H1 (cell line): ENCODE data around the gene CD4. TPM values are rescaled to one million over a fixed set of nuclear protein-coding genes. Genes with fewer than 3 reads are reported as not detected.
A peak's percentile ranks its signal among the peaks of the same experiment; 100 is the strongest.

ENCODE experiments used
- CTCF ChIA-PET: fragments of 300-600 bp; sonication (Branson Sonifier 250); formaldehyde crosslinking; loops from one replicate; lab custom pipeline; 2021; ENCODE audit not compliant: partially characterized antibody; lab: Charles Lee
- POLR2A ChIA-PET: fragments of 300-600 bp; sonication (Branson Sonifier 250); formaldehyde crosslinking; loops from one replicate; lab custom pipeline; 2021; ENCODE audit warnings: inconsistent platforms; ENCODE audit not compliant: partially characterized antibody; lab: Charles Lee
- DNase-seq, 2 experiments: peaks; one replicate each; pipeline versions ENCODE4 v3.0.0 to v3.0.0-alpha.2; 2010 to 2022; ENCODE audit warnings: low spot score in 2 of 2, low read depth in 1 of 2, mixed read lengths in 1 of 2
- FAIRE-seq: peaks from 2 replicates; lab custom pipeline; 2011; peaks lifted over from hg19 to GRCh38; lab: Jason Lieb, UNC
- H2AFZ ChIP-seq: 2 replicates; pipeline ENCODE4 v1.8.1; 2012; ENCODE audit warnings: low read length, inconsistent platforms
- H2AK5ac ChIP-seq: 2 replicates; pipeline ENCODE4 v1.6.1; 2013; ENCODE audit warnings: low read depth, low read length
- H2BK120ac ChIP-seq: replicated peaks from 2 replicates; pipeline ENCODE3; 2013; ENCODE audit warnings: low read depth, low read length, inconsistent platforms
- H2BK12ac ChIP-seq: 2 replicates; pipeline ENCODE4 v1.6.1; 2013; ENCODE audit warnings: low read depth, low read length
- H2BK15ac ChIP-seq: 2 replicates; pipeline ENCODE4 v1.6.1; 2013; ENCODE audit warnings: low read length
- H2BK20ac ChIP-seq: 2 replicates; pipeline ENCODE4 v1.6.1; 2013; ENCODE audit warnings: low read length
- H2BK5ac ChIP-seq: 2 replicates; pipeline ENCODE4 v1.6.1; 2013; ENCODE audit warnings: low read depth, low read length
- H3K14ac ChIP-seq: 2 replicates; pipeline ENCODE4 v1.6.1; 2013; ENCODE audit warnings: inconsistent platforms; ENCODE audit not compliant: insufficient read length
- H3K18ac ChIP-seq: 2 replicates; pipeline ENCODE4 v1.6.1; 2013; ENCODE audit warnings: low read length; ENCODE audit errors: extremely low read depth
- H3K23ac ChIP-seq: 2 replicates; pipeline ENCODE4 v1.6.1; 2013; ENCODE audit warnings: inconsistent platforms; ENCODE audit not compliant: insufficient read length
- H3K23me2 ChIP-seq: 2 replicates; pipeline ENCODE4 v1.6.1; 2013; ENCODE audit warnings: low read depth, low read length
- H3K27ac ChIP-seq: 2 replicates; pipeline ENCODE4 v1.6.1; 2011; ENCODE audit warnings: low read depth, low read length, inconsistent platforms
- H3K27me3 ChIP-seq, 4 experiments: replicated peaks in 1 of 4; 1 replicate in 1 of 4; 2 replicates in 3 of 4; pipeline versions ENCODE4 v1.6.1 to v1.8.1; 2011 to 2013; ENCODE audit warnings: low read length in 3 of 4, mild to moderate bottlenecking in 3 of 4, inconsistent platforms in 2 of 4, mixed read lengths in 2 of 4, moderate library complexity in 1 of 4; ENCODE audit not compliant: control insufficient read depth in 3 of 4, insufficient read depth in 3 of 4; ENCODE audit errors: extremely low read depth in 1 of 4
- H3K36me3 ChIP-seq, 4 experiments: 2 replicates each; pipeline versions ENCODE4 v1.6.1 to v1.8.1; 2011 to 2013; ENCODE audit warnings: mild to moderate bottlenecking in 4 of 4, low read length in 3 of 4, moderate library complexity in 2 of 4, control low read depth in 1 of 4, inconsistent platforms in 1 of 4; ENCODE audit not compliant: insufficient read depth in 4 of 4, control insufficient read depth in 2 of 4
- H3K4ac ChIP-seq: replicated peaks from 2 replicates; pipeline ENCODE3; 2013; ENCODE audit warnings: low read length, low read depth, mixed read lengths, inconsistent platforms; ENCODE audit not compliant: insufficient read length
- H3K4me1 ChIP-seq, 4 experiments: replicated peaks in 1 of 4; 1 replicate in 1 of 4; 2 replicates in 3 of 4; pipeline versions ENCODE4 v1.6.1 to v1.8.1; 2011 to 2013; ENCODE audit warnings: low read length in 3 of 4, inconsistent platforms in 2 of 4, mixed read lengths in 1 of 4; ENCODE audit not compliant: insufficient read depth in 4 of 4, control insufficient read depth in 3 of 4
- H3K4me2 ChIP-seq, 2 experiments: 2 replicates each; pipeline versions ENCODE4 v1.6.1 to v1.8.1; 2011 to 2013; ENCODE audit warnings: low read depth in 2 of 2, low read length in 2 of 2, control low read depth in 1 of 2, inconsistent platforms in 1 of 2, mild to moderate bottlenecking in 1 of 2; ENCODE audit not compliant: insufficient read depth in 1 of 2
- H3K4me3 ChIP-seq, 4 experiments: fragments of 200-600, 300-600 bp in 1 of 4; sonication (generic), shearing (Covaris generic), sonication (Bioruptor Twin) in 1 of 4; 2 replicates each; pipeline versions ENCODE4 v1.5.1 to v1.8.1; 2011 to 2016; ENCODE audit warnings: low read length in 4 of 4, low read depth in 3 of 4, control low read depth in 2 of 4, inconsistent platforms in 2 of 4, mild to moderate bottlenecking in 2 of 4, mixed read lengths in 1 of 4, moderate library complexity in 1 of 4; ENCODE audit not compliant: insufficient read depth in 2 of 4; ENCODE audit errors: extremely low read depth in 1 of 4
- H3K56ac ChIP-seq: replicated peaks from 2 replicates; pipeline ENCODE3; 2013; ENCODE audit warnings: low read depth, mild to moderate bottlenecking, mixed read lengths, low read length, inconsistent platforms; ENCODE audit not compliant: insufficient read length
- H3K79me1 ChIP-seq: 2 replicates; pipeline ENCODE4 v1.6.1; 2013; ENCODE audit warnings: low read depth, low read length, control low read depth
- H3K79me2 ChIP-seq, 2 experiments: 2 replicates each; pipeline versions ENCODE4 v1.6.1 to v1.8.1; 2012 to 2013; ENCODE audit warnings: low read length in 2 of 2, mild to moderate bottlenecking in 2 of 2, inconsistent platforms in 1 of 2; ENCODE audit not compliant: insufficient read depth in 2 of 2, control insufficient read depth in 1 of 2
- H3K9ac ChIP-seq, 4 experiments: replicated peaks in 1 of 4; 1 replicate in 1 of 4; 2 replicates in 3 of 4; pipeline versions ENCODE4 v1.6.1 to v1.8.1; 2011 to 2013; ENCODE audit warnings: low read depth in 3 of 4, low read length in 3 of 4, control low read depth in 2 of 4, mild to moderate bottlenecking in 2 of 4, moderate library complexity in 2 of 4, inconsistent platforms in 1 of 4; ENCODE audit errors: extremely low read depth in 1 of 4
- H3K9me3 ChIP-seq, 2 experiments: 2 replicates each; pipeline versions ENCODE4 v1.6.1 to v1.8.1; 2012 to 2013; ENCODE audit warnings: mild to moderate bottlenecking in 2 of 2, moderate library complexity in 2 of 2, control low read depth in 1 of 2, inconsistent platforms in 1 of 2, low read depth in 1 of 2, low read length in 1 of 2, mixed read lengths in 1 of 2; ENCODE audit not compliant: insufficient read depth in 2 of 2
- H4K20me1 ChIP-seq, 2 experiments: replicated peaks in 1 of 2; 2 replicates each; pipeline versions ENCODE3 to v1.8.1; 2011 to 2013; ENCODE audit warnings: inconsistent platforms in 2 of 2, low read length in 2 of 2, mild to moderate bottlenecking in 1 of 2; ENCODE audit not compliant: insufficient read depth in 2 of 2, control insufficient read depth in 1 of 2
- H4K5ac ChIP-seq: 2 replicates; pipeline ENCODE4 v1.6.1; 2013; ENCODE audit warnings: low read length, low read depth, mixed read lengths, inconsistent platforms; ENCODE audit not compliant: insufficient read length
- H4K8ac ChIP-seq: 2 replicates; pipeline ENCODE4 v1.8.0; 2013; ENCODE audit warnings: mild to moderate bottlenecking, moderate library complexity, low read length, inconsistent platforms; ENCODE audit not compliant: insufficient read depth; ENCODE audit errors: extremely low read depth
- H4K91ac ChIP-seq: replicated peaks from 2 replicates; pipeline ENCODE3; 2013; ENCODE audit warnings: low read length, mixed read lengths, inconsistent platforms; ENCODE audit not compliant: insufficient read length
- ATF3 ChIP-seq: IDR thresholded peaks from 2 replicates; pipeline ENCODE4 v1.6.1; 2011; ENCODE audit warnings: low read depth, mild to moderate bottlenecking, low read length; ENCODE audit not compliant: insufficient read depth
- EGR1 ChIP-seq: IDR thresholded peaks from 2 replicates; pipeline ENCODE4 v1.6.1; 2011; ENCODE audit warnings: low read depth, low read length, borderline replicate concordance
- EP300 ChIP-seq, 2 experiments: IDR thresholded peaks; 1 replicate in 1 of 2; 2 replicates in 1 of 2; pipeline ENCODE4 v1.6.1; 2011 to 2012; ENCODE audit warnings: low read depth in 2 of 2, low read length in 2 of 2, mild to moderate bottlenecking in 2 of 2, borderline replicate concordance in 1 of 2, inconsistent platforms in 1 of 2, moderate library complexity in 1 of 2
- JUN ChIP-seq: IDR thresholded peaks from 2 replicates; pipeline ENCODE4 v1.6.1; 2011; ENCODE audit warnings: low read depth, mild to moderate bottlenecking, improper control_type of control experiment, low read length
- RBBP5 ChIP-seq: IDR thresholded peaks from 2 replicates; pipeline ENCODE4 v1.7.1; 2012; ENCODE audit warnings: low read depth, mild to moderate bottlenecking, inconsistent platforms, low read length, moderate library complexity, borderline replicate concordance
- SP4 ChIP-seq: IDR thresholded peaks from 2 replicates; pipeline ENCODE4 v1.6.1; 2012; ENCODE audit warnings: low read length, inconsistent platforms
- WGBS, 2 experiments: shearing (Covaris generic) in 1 of 2; methylation state at CpG; one replicate each; pipeline versions ENCODE4 v1.1.6 to v1.1.7; 2013 to 2015; ENCODE audit warnings: low lambda C conversion rate in 2 of 2, mixed read lengths in 2 of 2, inconsistent platforms in 1 of 2, low coverage in 1 of 2, missing lambda C conversion rate in 1 of 2; ENCODE audit not compliant: insufficient replicate concordance in 2 of 2, insufficient coverage in 1 of 2, insufficient read length in 1 of 2; ENCODE audit errors: extremely low coverage in 1 of 2, missing lambda C conversion rate in 1 of 2; 5-methylcytosine and 5-hydroxymethylcytosine counted together
- polyA plus RNA-seq, 7 experiments: library from polyadenylated mRNA; depleted of rRNA in 3 of 7; stranded (reverse) in 5 of 7; unstranded in 2 of 7; fragments of >200 nt in 5 of 7; fragments of 200-250 nt in 2 of 7; gene quantifications; 1 replicate in 5 of 7; 2 replicates in 1 of 7; 4 replicates in 1 of 7; pipeline versions ENCODE4 v1.2.1 to v1.2.3, GENCODE V29; 2011 to 2013; ENCODE audit warnings: missing spikeins in 2 of 7, mixed read lengths in 2 of 7
- total RNA-seq: library from RNA; stranded (reverse); fragmentation: NEBNext Ultra II Directional; extraction: Animal tissue kit (Norgen Biotek cat#: 25700); gene quantifications from 2 replicates; pipeline ENCODE4 v1.2.1, GENCODE V29; 2021
- TF ChIP-seq, protein P1 (sequence below), 3 experiments: IDR thresholded peaks; 1 replicate in 2 of 3; 2 replicates in 1 of 3; pipeline versions ENCODE4 v1.5.1 to v1.6.1; 2011; ENCODE audit warnings: low read length in 3 of 3, mild to moderate bottlenecking in 3 of 3, inconsistent platforms in 2 of 3, low read depth in 1 of 3, moderate library complexity in 1 of 3; ENCODE audit not compliant: insufficient read depth in 1 of 3; ENCODE audit errors: control extremely low read depth in 1 of 3

The CD4 gene
- total and polyA plus RNA-seq, 2 of the 8 experiments (the other 6 are each of a cell fraction or from before 2014, with no cell fraction given), result 3.4 to 5.1 TPM

GRCh38 chr12:6825398-6826124, 36.2 kb downstream of the CD4 start:
- Histone ChIP-seq H3K23me2 (peaks cover 28% of the 10 kb centered on the region), H4K5ac (no peak overlapping the region), H3K27ac (no peak overlapping the region), H3K23ac (no peak overlapping the region), H3K4me3 (peak overlapping the region; percentile 8 to 53 (median 28); a peak in 7 of 8 replicates), H3K27me3 (peaks cover 0 to 12% (median 8%) of the 10 kb centered on the region in 4 experiments; a peak in 5 of 7 replicates), H4K91ac (peak overlapping the region; percentile 82), H3K4ac (peak overlapping the region; percentile 27), H4K8ac (no peak overlapping the region; the same call in 1 of the 2 replicates), H2AK5ac (no peak overlapping the region), H4K20me1 (peaks cover 0 to 4% of the 10 kb centered on the region in 2 experiments), H3K36me3 (peaks cover 0 to 2% (median under 1%) of the 10 kb centered on the region in 4 experiments; a peak in 2 of 8 replicates), H3K56ac (no peak overlapping the region), H3K4me2 (peak overlapping the region; percentile 51 to 79), H2BK120ac (no peak overlapping the region), H2BK12ac (peak overlapping the region; percentile 1; the same call in 1 of the 2 replicates), H3K79me1 (peaks cover 2% of the 10 kb centered on the region), H3K9ac (no peak overlapping the region; a peak in 1 of 7 replicates), H2BK5ac (0 out of 2 replicates have a peak overlapping the region, but pooled peaks have one; percentile 50), H2AFZ (no peak overlapping the region), H3K79me2 (peaks cover 0 to 7% of the 10 kb centered on the region in 2 experiments; a peak in 1 of 4 replicates), H3K4me1 (peaks cover 8 to 45% (median 29%) of the 10 kb centered on the region in 4 experiments), H3K18ac (peak overlapping the region; percentile 80), H3K9me3 (no peaks in the 10 kb centered on the region), H3K14ac (no peak overlapping the region), H2BK20ac (no peak overlapping the region; the same call in 1 of the 2 replicates), H2BK15ac (peak overlapping the region; percentile 6; the same call in 1 of the 2 replicates)
- FAIRE-seq (peak; percentile 68), DNase-seq (peak; percentile 61 to 98)
- 16% methylated on average over 19 of the region's 19 CpGs; no CpG with 5 or more reads in 1 of the 2 experiments for WGBS, 2 experiments
- POLR2A ChIA-PET, result interaction anchor here (0.6 to 27.1 kb wide), 17 partner anchors 11 to 291 kb away, joined by 3 to 388 read pairs (median 4); partner anchors contain the start of genes CD4, CDCA3, GAPDH and GNB3
- CTCF ChIA-PET, result interaction anchor here (0.5 to 23.7 kb wide), 35 partner anchors 9 to 975 kb away, joined by 3 to 532 read pairs (median 5); partner anchors contain the start of genes CD4, CDCA3, COPS7A and GNB3
- TF ChIP-seq EP300 (IDR thresholded peaks at IDR 0.05; ENCODE audit: borderline replicate concordance in 1 of 2, low read depth in 2 of 2, low read length in 2 of 2), result no peak
- no peak for TF ChIP-seq RBBP5
- TF ChIP-seq ATF3, result no peak
- TF ChIP-seq, protein P1, sequence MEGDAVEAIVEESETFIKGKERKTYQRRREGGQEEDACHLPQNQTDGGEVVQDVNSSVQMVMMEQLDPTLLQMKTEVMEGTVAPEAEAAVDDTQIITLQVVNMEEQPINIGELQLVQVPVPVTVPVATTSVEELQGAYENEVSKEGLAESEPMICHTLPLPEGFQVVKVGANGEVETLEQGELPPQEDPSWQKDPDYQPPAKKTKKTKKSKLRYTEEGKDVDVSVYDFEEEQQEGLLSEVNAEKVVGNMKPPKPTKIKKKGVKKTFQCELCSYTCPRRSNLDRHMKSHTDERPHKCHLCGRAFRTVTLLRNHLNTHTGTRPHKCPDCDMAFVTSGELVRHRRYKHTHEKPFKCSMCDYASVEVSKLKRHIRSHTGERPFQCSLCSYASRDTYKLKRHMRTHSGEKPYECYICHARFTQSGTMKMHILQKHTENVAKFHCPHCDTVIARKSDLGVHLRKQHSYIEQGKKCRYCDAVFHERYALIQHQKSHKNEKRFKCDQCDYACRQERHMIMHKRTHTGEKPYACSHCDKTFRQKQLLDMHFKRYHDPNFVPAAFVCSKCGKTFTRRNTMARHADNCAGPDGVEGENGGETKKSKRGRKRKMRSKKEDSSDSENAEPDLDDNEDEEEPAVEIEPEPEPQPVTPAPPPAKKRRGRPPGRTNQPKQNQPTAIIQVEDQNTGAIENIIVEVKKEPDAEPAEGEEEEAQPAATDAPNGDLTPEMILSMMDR (IDR thresholded peaks at IDR 0.05; ENCODE audit: control extremely low read depth in 1 of 3, insufficient read depth in 1 of 3, low read depth in 1 of 3, low read length in 3 of 3), result peak in 2 of 3 experiments; percentile 91 to 95; a peak in 3 of 4 replicates
- TF ChIP-seq SP4, result no peak
- no peak for TF ChIP-seq EGR1
- no peak for TF ChIP-seq JUN
